PFSK-1 (cell line): ENCODE results near the gene MUC12.

Experiments used
- SIN3A ChIP-seq: IDR thresholded peaks from 2 replicates; pipeline ENCODE4 v1.6.1; 2012; ENCODE audit warnings: mild to moderate bottlenecking, low read length, moderate library complexity, borderline replicate concordance; ENCODE audit not compliant: insufficient read depth
- TAF1 ChIP-seq: IDR thresholded peaks from 2 replicates; pipeline ENCODE4 v1.6.1; 2012; ENCODE audit warnings: low read length, control low read depth, borderline replicate concordance; ENCODE audit not compliant: insufficient read depth

DNA sequence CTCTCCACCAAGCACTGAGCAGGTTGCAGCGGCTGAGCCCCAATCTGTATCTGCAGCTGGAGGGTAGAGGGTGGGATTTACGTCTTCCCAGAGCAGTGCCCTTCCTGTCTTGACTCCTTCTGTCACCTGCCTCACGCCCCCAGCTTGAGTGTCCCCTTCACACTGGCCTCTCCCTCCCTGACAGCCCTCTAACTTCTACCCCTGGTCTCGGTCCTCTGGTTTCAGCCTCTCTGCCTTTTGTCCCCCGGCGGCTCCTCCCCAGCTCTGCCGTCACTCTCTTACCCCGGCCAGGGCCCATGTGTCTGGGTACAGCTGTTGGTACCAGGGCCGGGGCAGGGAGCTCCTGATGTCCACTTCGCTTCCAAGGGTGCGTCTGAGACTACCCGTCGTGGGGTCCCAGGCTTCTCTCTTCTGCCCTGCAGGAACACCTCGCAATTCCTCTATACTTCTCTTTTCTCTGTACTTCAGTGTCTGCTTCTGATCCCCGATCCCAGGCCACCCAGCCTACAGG lies 19.4 kb upstream of the MUC12 start:
- no peak for TF ChIP-seq SIN3A
- no peak for TF ChIP-seq TAF1
